Stimulated activated CD4-positive, alpha-beta T cell treated with anti-CD3 and anti-CD28 coated beads, Interleukin-12 subunit alpha, Interleukin-12 subunit beta, amount 100 ng/mL, for 4 hours (primary cell): Measurements from ENCODE around the gene AADACL3.
"Not testable (repeated sequence)": the region's sequence is repeated elsewhere in the genome, so short reads cannot be mapped to it uniquely, and the experiment has no call there.

ENCODE experiments used
- DNase-seq: peaks from one replicate; pipeline ENCODE4 v3.0.0-alpha.2; 2020

Gene AADACL3

GRCh38 chr1:12715896-12716437, at the start of gene AADACL3:
Gene AADACL3, plus strand, starts transcription at chr1:12716110. Its CDS starts 67 bp downstream, at chr1:12716177.
- no peak for DNase-seq

- DNase-seq: no peak
Measured at GRCh38 chr1:12666141-12666735, 49.7 kb upstream of the AADACL3 start.

- DNase-seq: no peak
Measured at GRCh38 chr1:12669529-12670068, 46.3 kb upstream of the AADACL3 start.

GRCh38 chr1:12674358-12674757, 41.6 kb upstream of the AADACL3 start:
- no peak for DNase-seq

GRCh38 chr1:12676122-12676521, 39.8 kb upstream of the AADACL3 start:
- DNase-seq: not testable (repeated sequence)

GRCh38 chr1:12677565-12677964, 38.3 kb upstream of the AADACL3 start:
- no peak for DNase-seq

- DNase-seq: no peak
Measured at GRCh38 chr1:12678350-12678749, 37.6 kb upstream of the AADACL3 start.

GRCh38 chr1:12678820-12679219, 37.1 kb upstream of the AADACL3 start:
- no peak for DNase-seq

- no peak for DNase-seq
Measured at GRCh38 chr1:12690156-12690555, 25.8 kb upstream of the AADACL3 start.

- no peak for DNase-seq
Measured at GRCh38 chr1:12692967-12693782, 22.7 kb upstream of the AADACL3 start.

GRCh38 chr1:12696658-12697057, 19.3 kb upstream of the AADACL3 start:
- DNase-seq: no peak

GRCh38 chr1:12697397-12697796, 18.5 kb upstream of the AADACL3 start:
- DNase-seq: no peak

- no peak for DNase-seq
Measured at GRCh38 chr1:12703821-12704451, 12.0 kb upstream of the AADACL3 start.

- DNase-seq: no peak
Measured at GRCh38 chr1:12706061-12706460, 9.8 kb upstream of the AADACL3 start.

- DNase-seq: no peak
Measured at GRCh38 chr1:12708396-12709090, 7.4 kb upstream of the AADACL3 start.

- no peak for DNase-seq
Measured at GRCh38 chr1:12709091-12709491, 6.8 kb upstream of the AADACL3 start.

- no peak for DNase-seq
Measured at GRCh38 chr1:12709696-12710095, 6.2 kb upstream of the AADACL3 start.

- DNase-seq: no peak
Measured at GRCh38 chr1:12711536-12711935, 4.4 kb upstream of the AADACL3 start.

- DNase-seq: no peak
Measured at GRCh38 chr1:12712076-12712475, 3.8 kb upstream of the AADACL3 start.

- no peak for DNase-seq
Measured at GRCh38 chr1:12712929-12713328, 3.0 kb upstream of the AADACL3 start.

GRCh38 chr1:12713651-12714050, 2.3 kb upstream of the AADACL3 start:
- not testable (repeated sequence) for DNase-seq

GRCh38 chr1:12714710-12715475, 1.0 kb upstream of the AADACL3 start:
- no peak for DNase-seq
